Activated CD4-positive, alpha-beta memory T cell treated with anti-CD3 and anti-CD28 coated beads for 36 hours (primary cell): Measurements from ENCODE around the gene TMEM238L. TPM values are rescaled to one million over a fixed set of nuclear protein-coding genes. Genes with fewer than 3 reads are reported as not detected.

Source experiments
- CTCF ChIA-PET: fragments of 350-600 bp; sonication (Branson Sonifier 250); formaldehyde crosslinking; loops from one replicate; lab custom pipeline; 2021; ENCODE audit warnings: antibody characterized with exemption, inconsistent platforms; lab: Charles Lee
- POLR2A ChIA-PET: fragments of 350-600 bp; sonication (Branson Sonifier 250); formaldehyde crosslinking; loops from one replicate; lab custom pipeline; 2021; ENCODE audit warnings: antibody characterized with exemption; lab: Charles Lee
- DNase-seq: peaks from one replicate; pipeline ENCODE4 v3.0.0-alpha.2; 2020
- H3K27ac Mint-ChIP-seq: one replicate; pipeline ENCODE4 v1.8.0; 2021; ENCODE audit warnings: mixed read lengths
- H3K27me3 Mint-ChIP-seq: one replicate; pipeline ENCODE4 v1.8.0; 2021; ENCODE audit warnings: mixed read lengths
- H3K36me3 Mint-ChIP-seq: one replicate; pipeline ENCODE4 v1.8.0; 2021; ENCODE audit warnings: mixed read lengths
- H3K4me1 Mint-ChIP-seq: one replicate; pipeline ENCODE4 v1.8.0; 2021; ENCODE audit warnings: low read depth, mixed read lengths
- H3K4me3 Mint-ChIP-seq: one replicate; pipeline ENCODE4 v1.8.0; 2021; ENCODE audit warnings: mild to moderate bottlenecking, mixed read lengths
- H3K9me3 Mint-ChIP-seq: one replicate; pipeline ENCODE4 v1.8.0; 2021; ENCODE audit warnings: mixed read lengths
- intact Hi-C: fragments of 100-400 bp; cut with micrococcal nuclease; formaldehyde crosslinking; loops from one replicate; pipeline ENCODE4 v1.15.1; 2023
- total RNA-seq, 2 experiments: library from RNA; stranded (reverse); gene quantifications; one replicate each; pipeline ENCODE4 v1.2.3, GENCODE V29; 2021

The TMEM238L gene
- total RNA-seq, 2 experiments from 2014 or later = not detected

DNA sequence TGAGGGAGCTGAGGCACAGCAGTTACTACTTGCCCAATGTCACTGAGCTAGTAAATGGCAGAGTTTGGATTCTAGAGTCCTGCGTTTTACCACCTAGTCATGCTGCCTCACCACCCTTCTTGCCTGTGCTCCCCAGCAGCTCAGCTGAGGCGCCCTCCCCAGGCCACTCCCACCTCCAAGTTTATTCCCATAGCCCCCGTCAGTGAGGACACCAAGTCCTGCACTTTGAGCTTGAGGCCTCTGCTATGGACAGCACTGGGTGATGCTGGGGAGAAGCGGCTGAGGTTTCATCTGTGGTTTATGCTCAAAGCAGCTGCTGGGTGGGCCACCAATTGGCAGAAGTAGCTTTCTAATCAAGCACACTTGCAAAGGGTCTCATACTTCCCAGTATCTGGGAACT, 36.7 kb downstream of the TMEM238L start:
- Mint-ChIP-seq H3K4me1 (no peaks in the 10 kb centered on the region), H3K9me3 (peaks cover 15% of the 10 kb centered on the region), H3K36me3 (peaks cover 1% of the 10 kb centered on the region), H3K27ac (no peak overlapping the region), H3K27me3 (no peaks in the 10 kb centered on the region), H3K4me3 (no peak overlapping the region)
- ChIA-PET POLR2A (no interaction called here), CTCF (interaction anchor here (0.6 kb wide), 2 partner anchors 32 to 81 kb away, joined by 3 read pairs; no protein-coding TSS in a partner anchor)
- DNase-seq = no peak
- intact Hi-C loops = no loop called here

DNA sequence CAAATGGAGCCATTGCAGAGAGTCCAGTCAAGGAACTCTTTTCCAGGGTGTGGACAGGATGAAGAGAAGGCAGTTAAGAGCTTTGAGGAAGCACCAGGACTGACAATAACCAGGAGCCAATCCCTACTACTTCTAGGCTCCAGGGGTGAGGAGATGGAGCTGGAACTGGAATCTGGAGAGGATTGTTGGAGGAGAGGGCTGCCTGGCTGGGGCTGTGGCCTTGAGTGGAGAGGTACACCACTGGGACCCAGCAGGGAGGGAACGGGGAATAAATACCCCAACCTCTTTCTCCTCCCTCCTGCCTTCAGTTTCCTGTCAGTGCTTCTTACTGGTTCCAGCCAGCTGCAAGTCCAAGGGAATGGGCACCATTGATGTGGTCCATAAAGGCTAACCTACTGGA, 41.9 kb downstream of the TMEM238L start:
- intact Hi-C loops = no loop called here
- H3K27ac Mint-ChIP-seq = no peak overlapping the region
- no peaks in the 10 kb centered on the region for H3K36me3 Mint-ChIP-seq
- H3K4me3 Mint-ChIP-seq = no peak overlapping the region
- peaks cover 7% of the 10 kb centered on the region for H3K9me3 Mint-ChIP-seq
- no peaks in the 10 kb centered on the region for H3K4me1 Mint-ChIP-seq
- POLR2A ChIA-PET = no interaction called here
- H3K27me3 Mint-ChIP-seq = no peaks in the 10 kb centered on the region
- CTCF ChIA-PET = interaction anchor here (1.1 to 2.3 kb wide), 2 partner anchors 11 to 116 kb away, joined by 3 to 11 read pairs; no protein-coding TSS in a partner anchor
- DNase-seq = no peak

DNA sequence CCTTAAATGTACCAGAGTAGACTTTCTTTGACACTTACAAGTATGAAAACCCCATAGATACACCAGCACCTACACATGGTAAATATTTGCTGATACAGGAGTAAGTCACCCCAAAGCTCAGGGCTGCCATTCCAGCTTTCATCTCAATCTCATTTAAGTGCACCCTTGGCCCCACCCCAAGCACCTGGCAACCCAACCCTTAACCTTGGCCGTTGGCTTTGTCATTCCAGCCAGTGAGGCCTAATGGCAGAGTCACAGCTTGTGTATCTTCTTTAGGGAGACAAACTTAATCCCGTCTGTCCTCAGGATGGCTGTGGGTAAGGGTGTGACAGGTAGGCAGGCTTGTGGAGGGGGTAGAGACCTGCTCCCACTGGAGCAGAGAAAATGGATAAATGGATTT, 42.6 kb downstream of the TMEM238L start:
- Mint-ChIP-seq H3K27ac (no peak overlapping the region), H3K4me1 (no peaks in the 10 kb centered on the region), H3K27me3 (no peaks in the 10 kb centered on the region), H3K9me3 (peaks cover 3% of the 10 kb centered on the region), H3K4me3 (no peak overlapping the region), H3K36me3 (no peaks in the 10 kb centered on the region)
- intact Hi-C loops = no loop called here
- POLR2A ChIA-PET = no interaction called here
- no peak for DNase-seq
- CTCF ChIA-PET = interaction anchor here (2.3 kb wide), 1 partner anchor 12 kb away, joined by 11 read pairs; no protein-coding TSS in a partner anchor

DNA sequence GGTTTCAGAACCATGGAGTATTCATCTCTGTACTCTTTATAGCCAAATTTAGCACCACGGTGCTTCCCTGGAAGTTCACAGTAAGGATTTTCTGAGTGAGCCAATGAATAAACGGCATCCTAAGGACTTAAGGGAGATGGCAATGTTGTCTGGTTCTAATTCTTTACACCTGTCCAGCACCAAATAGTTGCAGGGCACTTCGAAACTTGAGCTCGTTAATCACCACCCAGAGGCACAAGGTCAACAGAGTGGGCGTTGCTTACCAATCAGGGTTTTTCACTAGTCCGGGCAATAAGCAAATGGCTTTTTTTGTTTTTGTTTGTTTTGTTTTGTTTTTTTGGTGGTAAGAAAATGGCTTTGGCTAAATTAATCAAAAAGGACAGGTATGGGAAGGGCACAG, 45.8 kb downstream of the TMEM238L start:
- POLR2A ChIA-PET = no interaction called here
- Mint-ChIP-seq H3K27ac (no peak overlapping the region), H3K4me3 (no peak overlapping the region), H3K4me1 (no peaks in the 10 kb centered on the region), H3K9me3 (no peaks in the 10 kb centered on the region), H3K27me3 (no peaks in the 10 kb centered on the region), H3K36me3 (no peaks in the 10 kb centered on the region)
- CTCF ChIA-PET = interaction anchor here (0.6 kb wide), 1 partner anchor 142 kb away, joined by 3 read pairs; no protein-coding TSS in a partner anchor
- DNase-seq = no peak
- intact Hi-C loops = no loop called here

DNA sequence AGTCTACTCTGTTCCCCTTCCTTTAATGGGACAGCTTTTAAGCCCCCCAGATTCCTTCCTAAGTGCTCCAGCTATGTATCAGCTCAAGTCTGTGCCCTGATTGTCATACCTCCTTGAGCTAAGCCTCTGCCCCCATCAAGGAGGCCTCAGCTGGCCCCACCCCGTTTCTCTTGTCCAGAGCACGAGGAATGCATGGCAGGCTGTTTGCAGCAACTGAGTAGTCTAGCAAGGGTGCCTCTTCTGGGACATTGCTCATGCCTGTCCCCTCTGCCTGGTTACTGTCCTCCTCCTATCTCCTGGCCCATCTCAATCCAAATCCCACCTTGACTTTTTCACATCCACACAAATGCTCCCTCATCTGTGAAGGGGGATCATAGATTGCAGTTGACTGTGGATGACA, 46.3 kb downstream of the TMEM238L start:
- CTCF ChIA-PET = no interaction called here
- H3K9me3 Mint-ChIP-seq = no peaks in the 10 kb centered on the region
- no peak overlapping the region for H3K27ac Mint-ChIP-seq

DNA sequence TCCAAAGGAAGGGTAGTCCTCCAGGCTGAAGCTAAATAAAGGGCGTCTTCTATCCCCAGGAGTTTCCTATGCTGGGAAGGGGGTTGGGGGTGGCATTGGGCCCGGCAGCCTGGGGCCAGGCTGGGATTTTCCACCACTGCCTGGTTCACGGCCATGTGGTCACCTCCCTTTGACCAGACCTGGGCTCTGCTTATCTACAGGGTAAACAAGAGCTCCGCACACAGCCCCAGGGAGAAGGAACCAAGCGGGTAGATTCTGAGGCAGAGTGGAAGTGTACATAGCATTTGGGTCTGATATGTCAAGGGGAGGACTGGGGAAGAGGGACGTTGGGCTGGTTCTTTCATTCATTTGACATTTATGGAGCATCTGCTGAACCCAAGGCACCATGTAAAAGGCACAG, 46.8 kb downstream of the TMEM238L start:
- ChIA-PET POLR2A (no interaction called here), CTCF (no interaction called here)
- no peak for DNase-seq
- H3K36me3 Mint-ChIP-seq = no peaks in the 10 kb centered on the region
- intact Hi-C loops = no loop called here
- no peaks in the 10 kb centered on the region for H3K9me3 Mint-ChIP-seq
- H3K27me3 Mint-ChIP-seq = no peaks in the 10 kb centered on the region
- H3K27ac Mint-ChIP-seq = no peak overlapping the region
- H3K4me1 Mint-ChIP-seq = no peaks in the 10 kb centered on the region
- H3K4me3 Mint-ChIP-seq = no peak overlapping the region

More for the DNA sequence above, 46.3 kb downstream of the TMEM238L start:
- DNase-seq = no peak
- H3K4me3 Mint-ChIP-seq = no peak overlapping the region
- POLR2A ChIA-PET = no interaction called here
- H3K27me3 Mint-ChIP-seq = no peaks in the 10 kb centered on the region
- H3K36me3 Mint-ChIP-seq = no peaks in the 10 kb centered on the region
- intact Hi-C loops = no loop called here
- no peaks in the 10 kb centered on the region for H3K4me1 Mint-ChIP-seq

DNA sequence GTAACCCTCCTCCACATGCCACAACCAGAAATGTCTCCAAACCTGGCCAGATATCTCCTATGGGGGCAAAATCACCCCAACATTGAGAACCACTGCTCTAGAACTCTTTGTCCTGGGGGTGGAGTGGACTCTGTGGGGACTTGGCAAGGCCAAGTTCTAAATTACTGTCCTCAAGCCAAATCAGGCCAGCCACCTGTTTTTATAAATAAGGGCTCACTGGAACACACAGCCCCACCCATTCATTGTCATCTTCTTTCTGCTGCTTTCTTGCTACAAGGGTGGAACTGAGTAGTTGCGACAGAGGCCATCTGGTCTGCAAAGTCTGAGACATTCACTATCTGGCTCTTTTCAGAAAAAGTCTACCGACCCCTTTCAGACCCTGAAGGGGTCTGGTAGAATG, 47.3 kb downstream of the TMEM238L start:
- intact Hi-C loops = no loop called here
- Mint-ChIP-seq H3K4me1 (no peaks in the 10 kb centered on the region), H3K27ac (no peak overlapping the region), H3K4me3 (no peak overlapping the region), H3K9me3 (no peaks in the 10 kb centered on the region), H3K36me3 (no peaks in the 10 kb centered on the region), H3K27me3 (no peaks in the 10 kb centered on the region)
- no peak for DNase-seq
- CTCF ChIA-PET = no interaction called here
- POLR2A ChIA-PET = no interaction called here

DNA sequence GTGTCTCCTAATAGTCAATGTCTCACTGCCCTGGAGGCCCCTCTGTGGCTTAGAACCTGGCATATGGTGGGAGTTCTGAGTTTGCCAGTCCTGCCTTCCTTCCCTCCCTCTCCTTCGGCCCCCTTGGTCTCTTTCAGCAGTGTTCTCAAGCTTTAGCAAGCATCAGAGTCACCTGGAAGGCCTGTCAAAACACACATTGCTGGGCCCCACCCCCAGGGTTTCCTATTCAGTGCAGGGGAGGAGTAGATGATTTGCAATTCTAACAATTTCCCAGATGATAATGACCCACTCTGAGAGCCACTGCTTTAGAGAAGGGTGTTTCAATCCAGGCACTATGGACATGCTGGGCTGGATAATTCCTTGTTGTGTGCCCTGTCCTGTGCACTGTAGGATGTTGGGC, 47.7 kb downstream of the TMEM238L start:
- Mint-ChIP-seq H3K4me3 (no peak overlapping the region), H3K27me3 (no peaks in the 10 kb centered on the region), H3K36me3 (no peaks in the 10 kb centered on the region), H3K27ac (no peak overlapping the region), H3K4me1 (no peaks in the 10 kb centered on the region), H3K9me3 (no peaks in the 10 kb centered on the region)
- intact Hi-C loops = no loop called here
- CTCF ChIA-PET = no interaction called here
- POLR2A ChIA-PET = no interaction called here
- no peak for DNase-seq

DNA sequence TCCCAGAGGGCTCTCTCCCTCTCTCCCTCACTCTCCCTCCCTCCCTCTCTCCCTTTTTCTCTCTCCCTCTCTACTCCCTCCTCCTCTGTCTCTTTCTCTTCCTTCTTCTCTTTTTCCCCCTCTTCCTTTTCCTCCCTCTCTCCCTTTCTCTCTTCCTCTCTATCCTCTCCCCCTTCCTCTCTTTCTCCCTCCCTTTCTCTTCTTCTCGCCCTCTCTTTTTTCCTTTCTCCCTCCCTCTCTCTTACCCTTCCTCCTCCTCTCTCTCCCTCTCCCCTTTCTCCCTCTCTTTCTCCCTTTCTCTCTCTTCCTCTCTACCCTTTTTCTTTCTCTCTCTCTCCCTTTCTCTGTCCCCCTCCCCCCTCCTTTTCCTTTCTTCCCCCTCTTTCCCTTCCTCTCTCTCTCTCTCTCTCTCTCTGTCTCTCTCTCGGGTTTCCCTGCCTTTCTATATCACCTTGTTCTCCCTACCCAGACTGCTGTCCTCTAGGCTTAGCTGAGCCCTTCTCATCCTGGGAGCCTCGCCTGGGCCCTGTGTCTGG, 48.2 kb downstream of the TMEM238L start:
- Mint-ChIP-seq H3K27me3 (no peaks in the 10 kb centered on the region), H3K4me1 (no peaks in the 10 kb centered on the region), H3K9me3 (no peaks in the 10 kb centered on the region), H3K4me3 (no peak overlapping the region), H3K27ac (no peak overlapping the region), H3K36me3 (no peaks in the 10 kb centered on the region)
- ChIA-PET POLR2A (no interaction called here), CTCF (no interaction called here)
- intact Hi-C loops = no loop called here
- no peak for DNase-seq

DNA sequence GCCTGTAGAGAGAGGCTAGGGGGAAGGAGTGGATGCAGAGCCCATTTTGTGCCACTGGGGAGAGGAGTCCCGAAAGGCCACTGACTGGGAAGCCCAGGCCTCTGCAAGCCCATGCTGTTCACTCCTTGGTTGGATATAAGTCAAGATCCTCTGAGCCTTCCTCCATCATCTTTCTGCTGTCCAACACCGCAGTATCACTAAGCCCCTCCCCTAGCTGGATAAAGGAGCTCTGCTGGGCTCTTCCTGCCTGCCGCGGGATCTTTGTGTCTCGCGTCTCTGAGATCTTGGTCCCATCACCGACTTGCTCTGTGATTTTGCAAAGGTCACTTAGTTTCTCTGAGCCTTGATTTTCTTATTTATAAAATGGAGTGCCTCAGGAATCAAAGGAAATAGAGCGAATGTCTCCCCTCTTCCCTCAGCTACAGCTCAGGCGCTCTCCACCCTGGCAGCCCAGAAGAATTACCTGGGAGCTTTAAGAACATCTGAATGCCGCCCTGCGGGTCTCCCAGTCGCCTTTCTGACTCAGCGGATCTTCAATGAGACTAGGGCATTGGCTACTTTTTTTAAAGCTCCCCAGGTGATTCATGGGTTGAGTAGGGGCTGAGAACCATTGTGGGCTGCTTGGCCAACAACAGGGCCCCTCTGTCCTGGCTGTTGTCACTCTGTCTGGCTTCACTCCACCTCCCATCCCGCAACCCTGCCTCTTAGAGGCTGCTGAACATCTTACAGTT, 48.9 kb downstream of the TMEM238L start:
- intact Hi-C loops = no loop called here
- Mint-ChIP-seq H3K4me3 (no peak overlapping the region), H3K4me1 (no peaks in the 10 kb centered on the region), H3K27me3 (no peaks in the 10 kb centered on the region), H3K27ac (no peak overlapping the region), H3K36me3 (no peaks in the 10 kb centered on the region), H3K9me3 (no peaks in the 10 kb centered on the region)
- ChIA-PET POLR2A (no interaction called here), CTCF (interaction anchor here (0.7 to 1.5 kb wide), 5 partner anchors 9 to 108 kb away, joined by 3 to 13 read pairs (median 3); no protein-coding TSS in a partner anchor)
- no peak for DNase-seq

DNA sequence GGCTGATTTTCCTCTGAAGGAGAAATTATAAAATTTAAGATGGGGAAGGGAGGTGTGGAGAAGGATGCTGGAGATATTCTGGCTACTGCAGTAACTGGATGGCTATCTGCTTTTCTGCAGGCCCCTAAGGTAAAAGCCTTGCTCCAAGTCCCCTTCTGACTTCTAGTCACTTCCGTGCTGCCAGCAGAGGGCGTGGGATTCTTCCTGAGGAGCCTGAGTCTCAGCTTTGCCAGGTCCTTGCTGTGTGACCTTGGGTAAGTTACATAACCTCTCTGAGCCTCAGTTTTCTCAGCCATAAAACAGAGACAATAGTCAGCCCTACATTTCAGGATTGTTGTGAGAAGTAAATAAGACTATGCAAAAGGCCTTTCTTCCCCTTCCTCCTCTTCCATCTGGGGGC, 49.8 kb downstream of the TMEM238L start:
- Mint-ChIP-seq H3K4me3 (no peak overlapping the region), H3K27me3 (peaks cover 2% of the 10 kb centered on the region), H3K27ac (no peak overlapping the region), H3K4me1 (no peaks in the 10 kb centered on the region), H3K9me3 (no peaks in the 10 kb centered on the region), H3K36me3 (no peaks in the 10 kb centered on the region)
- POLR2A ChIA-PET = no interaction called here
- CTCF ChIA-PET = interaction anchor here (0.7 to 1.5 kb wide), 6 partner anchors 10 to 107 kb away, joined by 3 to 13 read pairs (median 4); no protein-coding TSS in a partner anchor
- intact Hi-C loops = no loop called here
- DNase-seq = peak; percentile 34

DNA sequence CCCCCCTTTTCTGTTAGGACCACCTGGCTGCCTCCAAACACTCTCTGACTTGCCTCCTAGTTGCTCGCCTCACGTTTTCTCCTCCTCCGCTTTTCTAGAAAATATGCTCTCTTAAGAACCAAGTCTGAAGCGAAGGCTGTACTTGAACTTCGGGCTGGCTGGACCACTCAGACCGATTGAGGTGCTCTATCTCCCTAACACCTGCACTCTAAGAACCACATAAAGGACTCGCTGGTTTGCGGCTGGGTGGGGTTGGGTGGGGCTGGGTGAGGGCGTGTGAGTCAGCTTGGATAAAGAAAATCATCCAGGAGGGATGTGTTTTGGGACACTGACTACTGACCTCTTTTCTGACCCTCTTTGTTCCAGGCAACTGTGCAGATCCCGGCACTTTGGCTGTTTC, 51.2 kb downstream of the TMEM238L start:
- Mint-ChIP-seq H3K9me3 (no peaks in the 10 kb centered on the region), H3K4me1 (no peaks in the 10 kb centered on the region), H3K27me3 (peaks cover 2% of the 10 kb centered on the region), H3K4me3 (no peak overlapping the region), H3K27ac (no peak overlapping the region), H3K36me3 (no peaks in the 10 kb centered on the region)
- ChIA-PET POLR2A (no interaction called here), CTCF (interaction anchor here (0.7 kb wide), 2 partner anchors 16 to 123 kb away, joined by 3 read pairs; no protein-coding TSS in a partner anchor)
- intact Hi-C loops = no loop called here
- DNase-seq = no peak
